CD1c-positive myeloid dendritic cell (primary cell): ENCODE results near the gene GRIK4.
"Not testable (repeated sequence)": the region's sequence is repeated elsewhere in the genome, so short reads cannot be mapped to it uniquely, and the experiment has no call there.

Experiments
- DNase-seq: peaks from one replicate; pipeline ENCODE4 v3.0.0-alpha.2; 2016; ENCODE audit errors: extremely low spot score

The GRIK4 gene

DNA sequence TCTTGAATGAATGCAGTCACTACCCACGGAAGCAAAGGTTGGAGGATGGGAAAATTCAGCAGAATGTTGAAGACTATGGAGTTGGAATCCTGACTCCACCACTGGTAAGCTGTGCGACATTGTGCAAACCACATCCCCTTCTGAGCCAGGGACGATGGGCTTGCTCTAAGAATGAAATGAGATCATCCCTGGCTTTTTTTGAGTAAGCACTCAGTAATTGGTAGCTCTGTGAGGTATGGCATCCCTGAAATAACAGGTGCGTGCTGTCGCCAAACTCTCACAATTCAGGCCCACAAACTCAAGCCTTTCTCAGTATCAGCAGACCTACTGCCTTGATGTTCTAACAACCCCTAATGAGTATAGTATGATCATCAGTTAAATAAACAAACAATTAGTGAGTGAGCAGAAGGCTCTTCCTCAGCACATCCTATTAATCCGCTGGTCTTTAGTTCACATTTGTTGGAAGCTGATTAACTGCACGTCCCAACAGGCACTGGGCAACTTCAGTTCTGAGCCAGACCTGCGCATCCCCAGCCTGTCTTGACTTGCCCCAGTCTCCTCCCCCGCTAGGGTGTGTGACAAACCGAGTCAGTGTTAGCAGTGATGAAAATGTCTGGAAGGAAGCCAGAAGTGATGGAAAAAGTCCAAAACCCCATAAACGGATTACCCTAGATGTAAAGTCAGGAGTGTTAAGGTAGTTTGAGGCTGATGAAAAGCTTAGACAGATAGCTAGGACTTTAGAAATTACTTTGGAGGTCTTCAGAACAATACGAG, 235.5 kb downstream of the GRIK4 start:
- DNase-seq: no peak

DNA sequence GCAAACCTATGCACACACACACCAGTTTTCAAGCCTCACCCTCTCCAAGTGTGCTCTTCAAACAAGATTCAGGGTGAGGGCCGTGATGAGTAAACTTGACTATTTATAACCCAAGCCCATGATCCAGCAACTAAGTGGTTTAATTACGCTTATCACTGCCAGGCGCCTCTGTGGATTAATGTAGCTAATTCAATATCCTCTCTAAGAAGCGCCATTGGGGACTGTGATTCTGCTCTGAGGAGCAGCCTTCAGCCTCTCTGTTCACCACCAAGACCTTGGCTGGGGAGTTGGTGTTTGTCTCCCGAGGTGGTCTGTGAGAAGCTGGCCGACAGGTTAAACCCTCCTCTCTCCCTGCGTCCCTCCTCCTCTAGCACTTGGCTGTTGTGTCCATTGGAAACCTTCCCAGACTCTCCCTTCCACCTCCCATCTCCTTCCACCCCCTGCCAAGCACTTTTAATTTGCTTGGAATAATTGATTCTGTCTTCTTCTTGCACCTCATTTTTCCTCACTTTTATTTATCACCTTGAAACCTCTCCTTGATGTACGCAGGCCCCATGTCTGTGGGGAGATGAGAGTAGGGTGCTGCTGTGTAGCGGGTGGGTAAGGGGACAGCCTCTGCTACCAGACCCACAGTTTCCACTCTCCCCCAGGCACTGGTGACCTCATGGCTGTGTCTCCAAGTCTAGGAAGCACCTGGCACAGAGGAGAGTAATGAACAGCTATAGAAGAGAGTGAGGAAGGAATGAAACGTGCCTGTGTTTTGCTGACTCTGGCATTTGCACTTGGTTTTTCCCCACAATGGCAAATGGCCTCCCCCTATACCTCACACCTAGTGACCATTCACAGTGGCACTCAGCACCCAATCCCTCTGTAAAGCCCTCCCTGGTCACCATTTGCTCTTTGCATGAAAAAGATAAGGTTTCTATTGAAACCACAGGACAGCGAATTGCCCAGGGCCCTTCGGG, 236.6 kb downstream of the GRIK4 start:
- DNase-seq: no peak

DNA sequence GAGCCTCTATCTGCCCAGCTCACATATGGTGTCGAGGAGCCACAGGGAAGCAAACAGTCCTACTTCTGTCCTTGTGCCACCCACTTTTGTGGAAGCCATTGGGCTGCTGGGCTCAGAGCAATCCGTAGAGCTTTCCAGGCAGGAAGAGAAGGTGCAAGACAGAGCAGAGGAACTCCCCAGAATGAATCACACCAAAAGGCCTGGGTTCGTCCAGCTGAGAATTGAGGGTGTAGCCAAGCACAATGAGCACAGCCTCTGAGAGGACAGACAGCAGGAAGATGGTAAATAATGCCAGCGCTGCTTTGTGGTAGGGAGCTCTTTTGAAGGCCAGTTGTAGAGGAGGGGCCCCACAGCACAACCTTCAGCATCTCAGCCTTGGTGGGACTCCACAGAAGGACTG, 237.8 kb downstream of the GRIK4 start:
- DNase-seq: no peak

DNA sequence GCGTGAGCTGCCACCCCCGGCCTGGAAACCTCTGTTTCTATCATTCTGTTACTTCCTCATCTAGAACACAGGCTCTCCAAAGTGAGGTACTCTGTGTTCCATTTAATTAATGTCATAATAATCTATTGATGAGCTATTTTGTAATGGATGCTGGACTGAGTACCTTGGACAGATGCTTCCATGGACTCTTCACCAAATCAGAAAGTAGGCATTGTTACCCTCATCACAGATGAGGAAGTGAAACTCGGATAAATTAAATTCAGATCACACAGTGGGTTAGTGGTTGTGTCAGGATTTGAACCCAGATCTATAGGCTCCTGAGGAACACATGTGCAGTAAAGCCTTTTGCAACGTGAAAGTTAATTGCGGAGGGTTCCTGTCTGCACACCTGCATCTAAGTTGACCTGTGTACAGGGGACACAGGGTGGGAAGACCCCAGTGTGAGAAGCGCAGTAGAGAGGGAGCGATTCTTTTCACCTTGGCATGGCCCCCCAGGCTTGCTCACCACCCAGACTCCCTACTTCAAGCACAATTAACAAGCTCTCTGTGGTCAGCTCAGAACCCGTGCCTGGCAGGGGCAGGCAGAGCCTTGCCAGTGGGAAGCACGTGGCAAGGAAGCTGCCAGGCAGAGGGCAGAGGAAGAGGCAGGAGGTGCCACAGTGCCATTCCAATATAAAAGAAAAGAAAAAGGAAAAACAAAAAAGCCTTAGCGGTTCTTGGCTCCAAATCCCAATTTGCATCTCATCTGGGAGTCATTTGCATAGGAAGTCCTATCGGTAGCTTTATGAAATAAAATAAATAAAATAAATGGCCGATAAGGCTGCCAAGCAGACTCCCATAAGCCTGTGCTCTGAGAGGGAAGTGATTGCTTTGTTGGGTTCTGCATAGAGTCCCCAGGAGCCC, 239.3 kb downstream of the GRIK4 start:
- DNase-seq: no peak

DNA sequence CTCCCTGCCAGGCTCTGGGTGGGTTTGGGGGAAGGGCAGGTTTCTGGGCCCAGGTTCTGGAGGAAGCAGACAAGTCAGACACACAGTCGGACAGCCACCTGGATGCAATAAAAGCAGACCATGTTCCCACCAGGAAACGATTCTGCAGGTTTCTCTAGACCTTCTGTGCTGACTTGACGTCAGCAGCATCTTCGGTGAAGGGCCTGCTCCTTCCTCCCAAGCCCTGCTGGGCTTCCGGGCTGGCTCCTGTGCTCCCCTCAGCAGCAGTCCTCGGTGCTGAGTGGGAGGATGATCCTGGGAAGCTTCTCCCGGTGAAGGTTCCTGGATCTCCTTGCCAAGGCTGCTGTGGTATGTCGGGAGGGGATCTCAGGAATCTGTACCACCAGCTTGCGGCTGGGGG, 240.0 kb downstream of the GRIK4 start:
- DNase-seq: no peak

DNA sequence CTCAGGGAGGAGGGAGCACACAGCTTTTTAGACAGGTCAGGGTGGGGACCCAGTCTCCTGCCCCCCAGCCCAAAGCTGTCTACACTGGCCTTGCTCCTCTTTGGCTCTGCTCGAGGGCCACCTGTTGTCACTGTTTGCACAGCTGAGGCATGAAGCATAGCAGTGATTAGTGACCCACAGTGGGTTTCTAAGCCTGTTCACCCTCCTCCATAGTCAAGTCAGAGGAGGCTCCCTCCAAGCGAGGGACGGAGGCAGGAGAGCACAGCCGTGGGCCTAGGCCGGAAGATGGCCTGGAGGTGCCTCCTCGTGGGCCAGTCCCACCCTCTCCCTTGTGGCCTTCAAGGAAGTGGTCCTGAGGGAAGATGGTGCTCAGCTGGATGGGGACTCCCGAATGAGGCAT, 241.1 kb downstream of the GRIK4 start:
- DNase-seq: no peak

DNA sequence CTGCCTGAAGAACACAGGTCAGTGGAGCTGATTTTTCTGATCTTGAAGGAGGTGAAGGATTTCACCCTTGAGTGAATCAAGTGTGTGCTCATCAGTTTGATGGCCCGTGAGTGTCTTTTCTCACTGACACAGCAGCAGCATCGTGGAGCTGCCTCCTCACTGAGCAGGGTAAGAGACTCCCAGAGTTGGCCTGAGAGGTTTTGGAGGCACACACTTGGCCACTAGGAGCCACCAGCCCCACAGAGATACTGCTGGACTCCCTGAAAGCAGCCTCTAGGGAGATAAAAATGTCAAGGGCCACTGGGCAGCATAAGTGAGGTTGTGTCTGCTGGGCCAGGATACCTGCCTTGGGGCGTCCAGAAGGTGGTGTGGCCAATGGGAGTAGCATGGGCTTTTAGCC, 245.4 kb downstream of the GRIK4 start:
- no peak for DNase-seq

DNA sequence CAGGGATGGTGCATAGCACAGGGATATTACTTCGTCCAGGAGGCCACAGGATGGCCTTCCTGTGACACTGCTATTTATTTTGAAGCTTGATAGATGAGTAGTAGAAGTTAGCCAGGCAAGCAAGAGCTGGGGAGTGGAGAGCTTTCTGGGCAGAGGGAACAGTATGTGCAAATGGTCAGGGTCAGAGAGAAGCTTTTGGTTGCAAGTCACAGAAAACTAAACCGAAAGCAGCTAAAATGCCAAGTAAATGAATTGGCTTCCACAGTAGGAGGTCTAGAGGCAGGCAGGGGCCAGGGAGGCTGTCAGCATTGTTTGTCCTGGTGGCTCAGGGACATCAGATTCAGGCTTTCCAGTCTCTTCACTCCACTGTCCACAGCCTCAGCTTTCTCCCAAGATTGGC, 247.5 kb downstream of the GRIK4 start:
- DNase-seq: no peak

DNA sequence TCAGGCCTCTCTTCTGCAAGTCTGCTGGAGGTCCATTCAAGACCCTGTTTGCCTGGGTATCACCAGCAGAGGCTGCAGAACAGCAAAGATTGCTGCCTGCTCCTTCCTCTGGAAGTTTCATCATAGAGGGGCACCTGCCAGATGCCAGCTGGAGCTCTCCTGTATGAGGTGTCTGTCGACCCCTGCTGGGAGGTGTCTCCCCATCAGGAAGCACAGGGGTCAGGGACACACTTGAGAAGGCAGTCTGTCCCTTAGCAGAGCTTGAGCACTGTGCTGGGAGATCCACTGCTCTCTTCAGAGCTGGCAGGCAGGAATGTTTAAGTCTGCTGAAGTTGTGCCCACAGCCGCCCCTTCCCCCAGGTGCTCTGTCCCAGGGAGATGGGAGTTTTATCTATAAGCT, 254.2 kb downstream of the GRIK4 start:
- DNase-seq: not testable (repeated sequence)

DNA sequence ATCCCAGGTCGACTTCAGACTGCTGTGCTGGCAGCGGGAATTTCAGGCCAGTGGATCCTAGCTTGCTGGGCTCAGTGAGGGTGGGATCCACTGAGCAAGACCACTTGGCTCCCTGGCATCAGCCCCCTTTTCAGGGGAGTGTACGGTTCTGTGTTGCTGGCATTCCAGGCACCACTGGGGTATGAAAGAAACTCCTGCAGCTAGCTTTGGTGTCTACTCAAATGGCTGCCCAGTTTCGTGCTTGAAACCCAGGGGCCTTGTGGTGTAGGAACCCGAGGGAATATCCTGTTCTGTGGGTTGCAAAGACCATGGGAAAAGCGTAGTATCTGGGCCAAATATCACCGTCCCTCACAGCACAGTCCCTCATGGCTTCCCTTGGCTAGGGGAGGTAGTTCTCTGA, 254.8 kb downstream of the GRIK4 start:
- no peak for DNase-seq

DNA sequence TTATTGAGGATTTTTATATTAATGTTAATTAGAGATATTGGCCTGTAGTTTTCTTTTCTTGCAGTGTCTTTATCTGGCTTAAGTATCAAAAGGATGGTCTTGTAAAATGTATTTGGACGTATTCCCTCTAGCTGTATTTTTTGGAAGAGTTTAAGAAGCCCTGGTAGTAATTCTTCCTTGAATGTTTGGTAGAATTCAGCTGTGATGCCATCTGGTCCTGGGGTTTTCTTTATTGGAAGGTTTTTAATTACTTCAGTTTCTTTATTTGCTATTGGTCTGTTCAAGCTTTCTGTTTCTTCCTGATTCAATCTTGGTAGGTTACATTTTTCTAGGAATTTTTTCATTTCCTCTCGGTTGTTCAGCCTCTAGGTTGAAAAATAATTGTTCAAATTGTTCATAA, 257.4 kb downstream of the GRIK4 start:
- DNase-seq: no peak

DNA sequence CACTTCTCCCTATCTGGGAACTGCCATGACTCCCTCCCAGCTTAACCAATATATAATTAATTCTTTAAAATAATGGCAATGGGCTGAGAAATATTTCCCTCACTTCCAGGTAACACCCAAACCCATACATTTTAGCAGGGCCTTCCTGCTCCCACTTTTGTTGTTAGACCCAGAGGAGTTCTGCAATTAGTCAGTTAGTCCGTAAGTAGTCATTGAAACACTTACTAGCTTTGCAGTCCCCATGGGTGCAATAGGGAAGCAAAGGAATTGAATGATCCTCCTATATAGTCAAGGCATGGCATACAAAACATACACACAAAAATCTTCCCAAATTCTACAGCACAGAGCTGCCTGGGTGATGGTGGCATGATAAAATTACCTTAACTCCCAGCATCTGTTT, 258.4 kb downstream of the GRIK4 start:
- DNase-seq: no peak

DNA sequence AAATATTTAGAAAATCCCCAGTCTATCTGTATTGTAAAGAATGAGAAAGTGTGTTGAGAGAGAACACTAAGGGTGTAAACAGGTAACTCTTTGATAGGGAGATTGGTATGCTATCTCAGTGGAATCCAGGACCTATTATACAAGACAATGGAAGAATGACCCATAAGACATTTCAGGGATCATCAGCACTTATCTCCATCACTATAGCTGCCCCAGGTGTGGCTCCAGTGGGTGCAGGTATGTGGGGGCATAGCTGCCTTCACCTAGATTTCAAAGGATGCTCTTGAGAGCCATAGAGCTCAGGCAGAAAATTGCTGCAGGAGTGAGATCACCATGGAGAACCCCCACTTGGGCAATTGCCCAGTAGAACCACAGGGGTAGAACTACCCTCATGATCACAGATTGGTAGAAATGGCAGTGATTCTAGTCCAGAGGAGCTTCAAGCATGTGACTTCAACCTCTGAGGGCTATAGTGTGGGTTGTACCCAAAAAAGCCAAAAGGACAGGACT, 260.1 kb downstream of the GRIK4 start:
- no peak for DNase-seq

DNA sequence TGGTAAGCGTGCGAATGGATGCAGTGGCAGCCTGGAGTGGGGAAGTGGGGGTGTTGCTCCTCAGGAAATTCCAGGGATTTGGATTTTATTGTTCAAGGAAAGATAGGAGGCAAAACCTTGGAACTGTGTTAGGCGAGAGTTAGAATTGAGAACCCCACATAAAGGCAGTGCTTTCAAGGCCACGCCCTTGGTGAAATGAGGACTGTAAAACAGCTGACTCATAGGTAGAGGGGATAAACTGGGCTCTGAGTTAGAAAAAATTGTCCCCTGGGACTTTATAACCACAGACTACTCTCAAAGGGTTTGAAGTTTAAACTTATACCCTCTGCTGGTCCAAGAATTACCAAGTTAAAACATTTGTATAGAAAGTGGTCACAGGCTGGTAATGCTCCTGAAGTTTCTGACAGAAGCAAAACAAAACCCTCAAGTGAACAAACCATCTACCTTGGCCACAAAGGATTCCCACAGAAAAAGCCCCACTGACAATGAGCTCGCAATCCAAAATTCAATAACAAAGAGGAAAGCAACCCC, 262.0 kb downstream of the GRIK4 start:
- no peak for DNase-seq

DNA sequence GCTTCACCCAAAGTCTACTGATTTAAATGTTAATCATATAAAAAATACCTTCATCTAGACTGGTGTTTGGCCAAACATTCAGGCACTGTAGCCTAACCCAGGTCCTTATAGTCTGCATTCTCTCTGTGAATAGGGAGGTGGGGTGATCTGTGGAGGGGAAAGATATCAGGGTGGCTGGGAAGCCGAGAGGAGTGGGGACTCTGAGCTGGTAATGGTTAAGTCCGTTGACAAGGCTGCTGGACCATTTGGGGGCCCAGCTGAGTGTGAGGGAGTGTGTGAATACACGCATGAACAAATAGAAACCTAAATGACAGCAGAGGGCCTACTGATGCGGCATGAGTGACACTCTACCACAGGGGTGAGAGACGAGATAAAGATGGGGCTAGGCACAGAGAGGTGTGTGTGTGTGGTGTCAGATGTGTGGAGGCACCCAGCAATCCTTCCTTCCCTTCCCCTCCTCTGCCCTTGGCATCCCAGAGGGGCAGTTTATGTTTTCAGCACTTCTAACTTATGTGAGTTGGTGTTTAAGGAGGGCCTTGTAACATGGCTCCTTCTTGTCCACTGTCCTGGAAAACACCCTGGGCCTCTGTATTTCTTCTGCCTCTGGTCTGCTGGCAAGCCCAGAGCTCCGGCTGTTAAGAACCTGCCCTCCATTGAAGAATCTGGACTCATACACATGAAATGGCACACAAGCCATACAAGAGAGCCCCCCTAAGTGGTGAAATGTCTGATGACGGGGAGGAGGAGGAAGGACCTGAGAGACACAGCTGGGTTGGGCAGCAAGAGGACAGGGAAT, 263.2 kb downstream of the GRIK4 start:
- DNase-seq: no peak

DNA sequence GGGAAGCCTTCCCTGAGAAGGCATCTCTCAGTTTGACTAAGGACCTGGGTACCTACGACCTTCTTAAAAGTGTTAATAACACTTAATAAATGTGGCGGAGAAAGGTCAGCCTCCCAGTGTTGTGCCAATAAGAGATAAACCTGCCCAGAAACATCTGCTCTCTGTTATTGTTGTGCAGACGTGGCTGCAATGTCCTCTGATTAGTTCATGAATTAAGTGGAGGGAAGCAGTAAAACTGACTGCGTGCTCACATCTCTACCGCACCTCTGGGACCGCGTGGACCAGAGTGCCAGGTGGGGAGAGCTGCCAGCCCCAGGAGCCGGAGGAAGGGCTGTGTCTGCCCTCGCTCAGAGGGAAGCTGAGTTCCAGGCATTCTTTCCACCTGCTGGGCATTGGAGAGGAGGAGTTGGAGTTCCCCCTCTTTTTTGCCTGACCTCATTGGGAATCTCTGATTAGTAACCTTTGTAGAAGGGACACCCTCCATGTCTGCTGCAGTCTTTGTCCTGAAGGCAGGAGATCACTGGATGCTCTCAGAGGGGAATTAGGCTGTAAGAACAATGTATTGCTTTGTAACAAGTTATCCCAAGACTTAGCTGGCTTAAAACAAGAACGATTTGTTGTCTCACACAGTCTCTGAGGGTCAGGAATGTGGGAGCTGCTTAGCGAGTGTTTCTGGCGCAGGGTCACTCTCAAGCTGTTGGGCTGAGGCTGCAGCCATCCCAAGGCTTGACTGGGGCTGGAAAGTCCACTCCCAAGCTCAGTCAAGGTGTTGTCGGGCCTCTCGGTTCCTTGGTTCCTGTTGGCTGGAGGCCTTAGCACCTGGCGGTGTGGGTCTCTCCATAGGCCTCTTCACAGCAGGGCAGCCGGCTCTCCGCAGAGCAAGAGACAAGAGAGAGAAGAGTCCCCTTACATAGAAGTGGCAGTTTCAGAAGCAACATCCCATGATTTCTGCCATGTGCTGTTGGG, 264.7 kb downstream of the GRIK4 start:
- no peak for DNase-seq

DNA sequence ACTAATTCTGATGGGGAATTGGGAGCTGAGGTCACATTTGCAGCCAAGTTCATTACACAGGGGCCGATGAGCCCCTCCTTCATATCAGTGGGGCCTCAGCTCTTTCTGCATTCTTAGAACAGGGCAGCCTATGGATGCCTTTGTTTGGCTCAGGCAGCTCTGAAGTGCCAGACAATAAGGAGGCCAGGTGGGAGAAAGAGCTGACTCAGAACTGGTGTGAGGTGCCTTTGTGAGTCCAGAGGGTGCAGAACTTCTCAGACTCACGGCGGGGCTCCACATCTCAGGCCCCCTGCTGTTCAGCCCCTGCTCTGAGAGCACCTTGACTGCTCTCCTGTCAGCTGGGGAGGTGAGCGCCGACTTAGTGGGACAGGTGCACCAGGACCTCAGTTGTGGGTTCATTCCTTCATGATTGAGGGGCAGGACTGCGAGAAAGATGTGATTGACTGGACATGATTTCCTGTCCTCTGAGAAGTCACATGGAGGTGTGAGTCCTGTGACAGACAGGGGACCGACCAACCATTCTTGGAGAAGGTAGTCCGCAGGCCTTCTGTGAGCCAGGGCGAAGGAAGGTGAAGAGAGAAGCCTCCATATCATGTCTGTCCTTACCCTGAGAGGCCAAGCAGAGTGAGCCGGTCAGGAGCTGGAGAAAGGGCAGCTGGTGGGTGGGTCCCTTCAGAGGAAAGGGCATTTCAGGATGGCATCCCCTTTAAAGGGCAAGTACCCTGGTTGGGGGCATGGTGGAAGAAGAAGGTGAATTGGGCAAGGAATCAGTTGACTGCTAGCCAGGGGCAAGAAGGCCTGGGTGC, 267.3 kb downstream of the GRIK4 start:
- no peak for DNase-seq

DNA sequence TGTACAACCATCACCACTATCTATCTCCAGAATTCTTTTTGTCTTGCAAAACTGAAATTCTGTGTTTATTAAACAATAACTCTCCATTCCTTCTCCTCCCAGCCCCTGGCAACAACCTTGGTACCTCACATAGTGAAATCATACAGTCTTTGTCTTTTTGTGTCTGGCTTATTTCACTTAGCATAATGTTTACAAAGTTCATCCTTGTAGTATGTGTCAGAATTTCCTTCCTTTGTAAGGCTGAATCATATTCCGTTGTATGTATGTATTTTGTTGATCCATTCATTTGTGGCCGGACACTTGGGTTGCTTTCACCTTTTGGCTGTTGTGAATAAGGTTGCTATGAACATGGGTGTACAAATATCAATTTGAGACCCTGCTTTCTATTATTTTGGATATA, 268.7 kb downstream of the GRIK4 start:
- DNase-seq: no peak
